ENCODE results near the gene NDFIP2. TPM values are rescaled to one million over a fixed set of nuclear protein-coding genes. Genes with fewer than 3 reads are reported as not detected.

NDFIP2 gene
- total RNA-seq, 1 experiment from 2014 or later, result 29.6 TPM

DNA sequence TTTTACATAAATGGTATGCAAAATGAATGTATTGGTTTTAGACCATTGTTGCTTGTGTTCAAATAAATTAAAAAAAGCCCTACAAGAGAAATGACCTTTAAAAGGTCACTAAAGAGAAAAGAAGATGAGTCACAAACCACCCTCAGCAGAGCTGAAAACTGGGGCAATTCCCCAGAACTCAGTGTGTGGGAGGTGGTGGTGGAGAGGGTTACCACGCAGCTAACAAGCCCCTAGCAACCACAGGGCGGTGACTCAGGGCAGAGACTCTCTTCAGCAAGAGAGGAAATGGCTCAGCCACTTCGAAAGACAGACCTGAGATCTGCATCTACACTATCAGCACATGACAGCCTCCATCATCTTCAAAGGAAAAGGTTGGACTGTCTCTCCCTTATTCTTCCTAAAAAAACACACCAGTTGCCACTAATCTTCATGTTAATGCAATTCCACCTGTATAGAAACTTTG, 29.4 kb upstream of the NDFIP2 start:
- POLR2A ChIA-PET, result no interaction called here
- intact Hi-C loops (cut with micrococcal nuclease; ENCODE audit: unreplicated experiment), result no loop called here
- in situ Hi-C loops (cut with HindIII; ENCODE audit: low pct_unique_long_range_greater_than_20kb, low sequenced_read_pairs), result no loop called here
- Histone ChIP-seq H3K27me3 (ENCODE audit: control insufficient read depth, insufficient read depth, low read length) (no peaks in the 10 kb centered on the region; the same call in 1 of the 2 replicates), H3K9me3 (ENCODE audit: control insufficient read depth, insufficient read depth, low read depth, low read length) (no peaks in the 10 kb centered on the region), H3K4me3 (ENCODE audit: low read depth in 2 of 2, low read length in 2 of 2) (no peak overlapping the region), H3K36me3 (ENCODE audit: control insufficient read depth, insufficient read depth, low read length) (no peaks in the 10 kb centered on the region), H3K4me1 (ENCODE audit: control insufficient read depth, insufficient read depth, low read length) (no peaks in the 10 kb centered on the region), H3K27ac (ENCODE audit: low read length) (no peak overlapping the region)
- TF ChIP-seq POLR2AphosphoS5 (IDR thresholded peaks at IDR 0.05; ENCODE audit: low read depth, low read length), result no peak
- TF ChIP-seq SIN3A (IDR thresholded peaks at IDR 0.05; ENCODE audit: borderline replicate concordance, insufficient read depth, low read depth, low read length), result no peak
- TF ChIP-seq, protein P1, sequence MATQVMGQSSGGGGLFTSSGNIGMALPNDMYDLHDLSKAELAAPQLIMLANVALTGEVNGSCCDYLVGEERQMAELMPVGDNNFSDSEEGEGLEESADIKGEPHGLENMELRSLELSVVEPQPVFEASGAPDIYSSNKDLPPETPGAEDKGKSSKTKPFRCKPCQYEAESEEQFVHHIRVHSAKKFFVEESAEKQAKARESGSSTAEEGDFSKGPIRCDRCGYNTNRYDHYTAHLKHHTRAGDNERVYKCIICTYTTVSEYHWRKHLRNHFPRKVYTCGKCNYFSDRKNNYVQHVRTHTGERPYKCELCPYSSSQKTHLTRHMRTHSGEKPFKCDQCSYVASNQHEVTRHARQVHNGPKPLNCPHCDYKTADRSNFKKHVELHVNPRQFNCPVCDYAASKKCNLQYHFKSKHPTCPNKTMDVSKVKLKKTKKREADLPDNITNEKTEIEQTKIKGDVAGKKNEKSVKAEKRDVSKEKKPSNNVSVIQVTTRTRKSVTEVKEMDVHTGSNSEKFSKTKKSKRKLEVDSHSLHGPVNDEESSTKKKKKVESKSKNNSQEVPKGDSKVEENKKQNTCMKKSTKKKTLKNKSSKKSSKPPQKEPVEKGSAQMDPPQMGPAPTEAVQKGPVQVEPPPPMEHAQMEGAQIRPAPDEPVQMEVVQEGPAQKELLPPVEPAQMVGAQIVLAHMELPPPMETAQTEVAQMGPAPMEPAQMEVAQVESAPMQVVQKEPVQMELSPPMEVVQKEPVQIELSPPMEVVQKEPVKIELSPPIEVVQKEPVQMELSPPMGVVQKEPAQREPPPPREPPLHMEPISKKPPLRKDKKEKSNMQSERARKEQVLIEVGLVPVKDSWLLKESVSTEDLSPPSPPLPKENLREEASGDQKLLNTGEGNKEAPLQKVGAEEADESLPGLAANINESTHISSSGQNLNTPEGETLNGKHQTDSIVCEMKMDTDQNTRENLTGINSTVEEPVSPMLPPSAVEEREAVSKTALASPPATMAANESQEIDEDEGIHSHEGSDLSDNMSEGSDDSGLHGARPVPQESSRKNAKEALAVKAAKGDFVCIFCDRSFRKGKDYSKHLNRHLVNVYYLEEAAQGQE (IDR thresholded peaks at IDR 0.05; ENCODE audit: insufficient read depth in 1 of 2, low read depth in 2 of 2, low read length in 1 of 2), result no peak
- TF ChIP-seq TCF7L2 (IDR thresholded peaks at IDR 0.05; ENCODE audit: low read depth, low read length), result no peak
- TF ChIP-seq, protein P2, sequence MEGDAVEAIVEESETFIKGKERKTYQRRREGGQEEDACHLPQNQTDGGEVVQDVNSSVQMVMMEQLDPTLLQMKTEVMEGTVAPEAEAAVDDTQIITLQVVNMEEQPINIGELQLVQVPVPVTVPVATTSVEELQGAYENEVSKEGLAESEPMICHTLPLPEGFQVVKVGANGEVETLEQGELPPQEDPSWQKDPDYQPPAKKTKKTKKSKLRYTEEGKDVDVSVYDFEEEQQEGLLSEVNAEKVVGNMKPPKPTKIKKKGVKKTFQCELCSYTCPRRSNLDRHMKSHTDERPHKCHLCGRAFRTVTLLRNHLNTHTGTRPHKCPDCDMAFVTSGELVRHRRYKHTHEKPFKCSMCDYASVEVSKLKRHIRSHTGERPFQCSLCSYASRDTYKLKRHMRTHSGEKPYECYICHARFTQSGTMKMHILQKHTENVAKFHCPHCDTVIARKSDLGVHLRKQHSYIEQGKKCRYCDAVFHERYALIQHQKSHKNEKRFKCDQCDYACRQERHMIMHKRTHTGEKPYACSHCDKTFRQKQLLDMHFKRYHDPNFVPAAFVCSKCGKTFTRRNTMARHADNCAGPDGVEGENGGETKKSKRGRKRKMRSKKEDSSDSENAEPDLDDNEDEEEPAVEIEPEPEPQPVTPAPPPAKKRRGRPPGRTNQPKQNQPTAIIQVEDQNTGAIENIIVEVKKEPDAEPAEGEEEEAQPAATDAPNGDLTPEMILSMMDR (IDR thresholded peaks at IDR 0.05), result no peak
- no peak for DNase-seq (ENCODE audit: low read depth, low spot score)
- ATAC-seq, result no peak
- CTCF ChIA-PET, result no interaction called here
- no TSS peak for BruUV-seq (replicated peaks)

DNA sequence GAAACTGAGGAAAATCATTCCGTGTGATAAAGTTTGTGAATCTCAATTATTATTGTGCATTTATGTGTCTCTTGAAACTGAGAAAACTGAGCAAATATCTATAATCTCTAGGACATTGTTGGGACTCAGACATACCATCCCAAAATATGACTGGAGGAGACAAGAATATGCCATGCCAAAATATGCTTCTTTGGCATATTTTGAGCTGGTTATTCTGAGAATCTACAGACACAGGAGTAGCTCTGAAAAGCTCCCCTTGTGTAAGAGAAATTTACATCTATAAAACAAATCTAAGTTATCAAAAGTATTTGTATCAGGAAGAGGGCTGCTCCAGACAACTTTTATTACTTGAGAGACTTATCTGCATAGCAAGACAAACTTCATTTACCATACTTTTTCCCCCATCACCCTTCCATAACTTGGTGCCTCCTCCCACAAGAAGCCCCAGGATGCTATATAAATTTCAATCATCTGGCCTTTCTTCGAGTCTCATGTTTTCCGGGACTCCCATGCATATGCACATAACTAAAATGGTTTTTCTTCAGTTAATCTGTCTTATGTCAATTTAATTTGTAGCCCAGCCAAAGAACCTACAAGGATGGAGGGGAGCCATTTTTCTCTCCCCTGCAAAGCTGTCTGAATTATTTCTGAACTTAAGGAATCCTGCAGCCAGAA, 28.6 kb upstream of the NDFIP2 start:
- intact Hi-C loops (cut with micrococcal nuclease; ENCODE audit: unreplicated experiment), result no loop called here
- Histone ChIP-seq H3K27me3 (ENCODE audit: control insufficient read depth, insufficient read depth, low read length) (no peaks in the 10 kb centered on the region; the same call in 1 of the 2 replicates), H3K4me1 (ENCODE audit: control insufficient read depth, insufficient read depth, low read length) (no peaks in the 10 kb centered on the region), H3K36me3 (ENCODE audit: control insufficient read depth, insufficient read depth, low read length) (no peaks in the 10 kb centered on the region), H3K9me3 (ENCODE audit: control insufficient read depth, insufficient read depth, low read depth, low read length) (no peaks in the 10 kb centered on the region), H3K4me3 (ENCODE audit: low read depth in 2 of 2, low read length in 2 of 2) (no peak overlapping the region), H3K27ac (ENCODE audit: low read length) (no peak overlapping the region)
- ChIA-PET POLR2A (no interaction called here), CTCF (no interaction called here)
- BruUV-seq (replicated peaks), result no TSS peak
- in situ Hi-C loops (cut with HindIII; ENCODE audit: low pct_unique_long_range_greater_than_20kb, low sequenced_read_pairs), result no loop called here
- ATAC-seq, result no peak
- no peak for DNase-seq (ENCODE audit: low read depth, low spot score)
- TF ChIP-seq, protein P1 (IDR thresholded peaks at IDR 0.05; ENCODE audit: insufficient read depth in 1 of 2, low read depth in 2 of 2, low read length in 1 of 2), result no peak
- TF ChIP-seq, protein P2 (IDR thresholded peaks at IDR 0.05), result no peak
- no peak for TF ChIP-seq POLR2AphosphoS5 (IDR thresholded peaks at IDR 0.05; ENCODE audit: low read depth, low read length)
- no peak for TF ChIP-seq TCF7L2 (IDR thresholded peaks at IDR 0.05; ENCODE audit: low read depth, low read length)
- no peak for TF ChIP-seq SIN3A (IDR thresholded peaks at IDR 0.05; ENCODE audit: borderline replicate concordance, insufficient read depth, low read depth, low read length)

Measured in Panc1 (cell line).